DOHH2 (cell line): ENCODE measurements around the gene CD3D.
A peak's percentile ranks its signal among the peaks of the same experiment; 100 is the strongest.

Experiments used
- H3F3A ChIP-seq: fragments of 200-600 bp; sonication (generic), shearing (Covaris generic); 2 replicates; pipeline ENCODE4 v1.6.0; 2016; ENCODE audit warnings: antibody characterized with exemption, mild to moderate bottlenecking; ENCODE audit not compliant: control insufficient read depth, insufficient read depth
- H3K27ac ChIP-seq: fragments of 200-600 bp; sonication (generic); 2 replicates; pipeline ENCODE4 v1.5.1; 2014; ENCODE audit warnings: low read depth, mild to moderate bottlenecking, low read length, moderate library complexity
- H3K27me3 ChIP-seq: fragments of 200-600 bp; sonication (generic); 2 replicates; pipeline ENCODE4 v1.6.1; 2014; ENCODE audit warnings: mild to moderate bottlenecking, low read length, mixed read lengths; ENCODE audit not compliant: control insufficient read depth
- H3K36me3 ChIP-seq: fragments of 200-600 bp; sonication (generic); 2 replicates; pipeline ENCODE4 v1.6.1; 2014; ENCODE audit warnings: mild to moderate bottlenecking, low read length, moderate library complexity, mixed read lengths; ENCODE audit not compliant: control insufficient read depth
- H3K4me1 ChIP-seq: fragments of 200-600 bp; sonication (generic); 2 replicates; pipeline ENCODE4 v1.6.1; 2014; ENCODE audit warnings: mild to moderate bottlenecking, low read length, mixed read lengths; ENCODE audit not compliant: control insufficient read depth
- H3K4me2 ChIP-seq: fragments of 200-600 bp; sonication (generic); 2 replicates; pipeline ENCODE4 v1.6.0; 2014; ENCODE audit warnings: mild to moderate bottlenecking, low read length, moderate library complexity
- H3K4me3 ChIP-seq: fragments of 200-600 bp; sonication (generic); 2 replicates; pipeline ENCODE4 v1.5.1; 2014; ENCODE audit warnings: mild to moderate bottlenecking, low read length, mixed read lengths
- H3K79me2 ChIP-seq: fragments of 200-600 bp; sonication (generic); 2 replicates; pipeline ENCODE4 v1.6.1; 2014; ENCODE audit warnings: mild to moderate bottlenecking, low read length, mixed read lengths; ENCODE audit not compliant: control insufficient read depth
- H3K9me2 ChIP-seq: fragments of 200-600 bp; sonication (generic); replicated peaks from 2 replicates; pipeline ENCODE4 v1.6.1; 2014; ENCODE audit warnings: mild to moderate bottlenecking, low read length, mixed read lengths; ENCODE audit not compliant: control insufficient read depth
- H3K9me3 ChIP-seq: fragments of 200-600 bp; sonication (generic); 2 replicates; pipeline ENCODE4 v1.6.1; 2014; ENCODE audit warnings: antibody characterized with exemption, low read length, mixed read lengths; ENCODE audit not compliant: control insufficient read depth, insufficient read depth
- H4K20me1 ChIP-seq: fragments of 200-600 bp; sonication (generic); 2 replicates; pipeline ENCODE4 v1.6.0; 2014; ENCODE audit warnings: low read depth, mild to moderate bottlenecking, antibody characterized with exemption, low read length, moderate library complexity; ENCODE audit not compliant: control insufficient read depth, insufficient read depth
- CTCF ChIP-seq: fragments of 200-600 bp; sonication (generic); IDR thresholded peaks from one replicate; pipeline ENCODE4 v1.5.1; 2014; ENCODE audit warnings: antibody characterized with exemption, mild to moderate bottlenecking, low read depth, low read length; ENCODE audit not compliant: poor library complexity, severe bottlenecking
- EZH2phosphoT487 ChIP-seq: fragments of 200-600 bp; sonication (generic); IDR thresholded peaks from 2 replicates; pipeline ENCODE4 v1.6.1; 2017; ENCODE audit warnings: borderline replicate concordance, mild to moderate bottlenecking, antibody characterized with exemption, low read length, moderate library complexity, mixed read lengths

CD3D gene

DNA sequence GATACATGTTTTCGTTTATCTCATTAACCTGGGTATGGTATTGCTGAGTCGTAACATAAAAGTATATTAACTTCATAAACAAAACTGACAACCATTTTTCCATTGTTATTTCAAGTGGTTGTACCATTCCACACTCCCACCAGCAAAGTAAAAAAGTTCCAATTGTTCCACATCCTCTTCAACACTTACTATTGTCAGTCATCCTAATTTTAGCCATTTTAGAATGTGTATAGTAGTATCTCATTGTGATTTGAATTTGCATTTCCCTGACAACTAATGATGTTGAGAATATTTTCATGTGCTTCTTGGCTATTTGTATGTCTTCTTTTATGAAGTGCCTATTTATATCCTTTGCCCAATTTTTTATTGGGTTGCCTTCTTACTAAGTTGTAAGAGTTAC is 48.5 kb downstream of the CD3D start:
- Histone ChIP-seq H3K36me3 (no peaks in the 10 kb centered on the region), H3K4me3 (no peak overlapping the region), H4K20me1 (no peaks in the 10 kb centered on the region), H3K79me2 (no peaks in the 10 kb centered on the region), H3K4me2 (no peak overlapping the region; the same call in 1 of the 2 replicates), H3K9me3 (no peaks in the 10 kb centered on the region), H3K27me3 (no peaks in the 10 kb centered on the region), H3K27ac (no peak overlapping the region), H3F3A (no peaks in the 10 kb centered on the region; the same call in 1 of the 2 replicates), H3K9me2 (no peaks in the 10 kb centered on the region), H3K4me1 (peaks cover 24% of the 10 kb centered on the region)
- TF ChIP-seq EZH2phosphoT487: no peak

GRCh38 chr11:118291477-118292135 is 50.9 kb downstream of the CD3D start:
- no peaks in the 10 kb centered on the region for H4K20me1 ChIP-seq
- H3F3A ChIP-seq: no peaks in the 10 kb centered on the region; the same call in 1 of the 2 replicates
- no peak overlapping the region for H3K4me2 ChIP-seq
- no peaks in the 10 kb centered on the region for H3K36me3 ChIP-seq
- H3K9me2 ChIP-seq: no peaks in the 10 kb centered on the region
- H3K4me1 ChIP-seq: peaks cover 30% of the 10 kb centered on the region
- no peaks in the 10 kb centered on the region for H3K9me3 ChIP-seq
- no peak overlapping the region for H3K27ac ChIP-seq
- TF ChIP-seq CTCF (no peak), EZH2phosphoT487 (no peak)
- no peaks in the 10 kb centered on the region for H3K27me3 ChIP-seq
- H3K4me3 ChIP-seq: no peak overlapping the region
- H3K79me2 ChIP-seq: no peaks in the 10 kb centered on the region

DNA sequence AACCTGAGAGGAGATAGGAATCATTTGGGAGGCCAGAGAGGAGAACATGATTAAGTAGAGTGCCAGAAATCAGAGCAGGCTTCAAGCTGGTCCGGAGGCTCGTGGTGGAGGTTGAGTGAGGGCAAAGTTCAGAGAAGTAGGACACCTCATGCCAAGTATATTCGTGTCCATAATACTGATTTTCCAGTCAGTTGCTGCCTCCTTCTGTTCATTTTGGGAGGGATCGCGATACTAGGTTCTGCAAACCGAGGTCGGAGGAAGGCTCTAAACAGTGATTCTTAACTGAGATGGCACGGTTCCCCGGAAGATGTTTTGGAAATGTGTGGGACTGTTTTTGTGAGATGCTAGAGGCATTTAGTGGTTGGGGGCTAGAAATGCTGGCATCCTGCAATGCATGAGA is 51.6 kb downstream of the CD3D start:
- Histone ChIP-seq H3F3A (no peaks in the 10 kb centered on the region; the same call in 1 of the 2 replicates), H4K20me1 (no peaks in the 10 kb centered on the region), H3K27ac (no peak overlapping the region), H3K4me2 (no peak overlapping the region), H3K79me2 (no peaks in the 10 kb centered on the region), H3K27me3 (no peaks in the 10 kb centered on the region), H3K9me3 (no peaks in the 10 kb centered on the region), H3K4me1 (peaks cover 30% of the 10 kb centered on the region), H3K9me2 (no peaks in the 10 kb centered on the region), H3K4me3 (no peak overlapping the region), H3K36me3 (no peaks in the 10 kb centered on the region)
- peak; percentile 52 for TF ChIP-seq CTCF
- no peak for TF ChIP-seq EZH2phosphoT487

DNA sequence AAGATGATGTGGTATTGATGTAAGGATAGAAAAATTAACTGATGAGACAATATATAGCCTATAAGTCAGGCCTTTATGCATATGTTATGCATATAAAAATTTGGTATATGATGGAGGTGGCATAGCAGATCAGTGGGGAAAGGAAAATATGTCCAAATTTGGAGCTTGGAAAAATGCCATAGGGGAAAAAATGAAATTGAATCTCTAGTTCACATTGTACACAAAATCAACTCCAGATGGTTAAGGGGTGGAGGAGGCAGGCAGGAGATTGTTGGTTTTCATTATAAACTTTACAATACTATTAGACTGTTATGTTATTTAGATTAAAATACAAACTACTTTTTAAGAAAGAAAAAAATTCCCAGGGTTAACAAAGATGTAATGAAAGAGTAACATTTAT is 53.1 kb downstream of the CD3D start:
- H3K4me2 ChIP-seq: no peak overlapping the region
- H4K20me1 ChIP-seq: no peaks in the 10 kb centered on the region
- no peaks in the 10 kb centered on the region for H3K9me3 ChIP-seq
- no peaks in the 10 kb centered on the region for H3K9me2 ChIP-seq
- no peaks in the 10 kb centered on the region for H3K36me3 ChIP-seq
- no peak overlapping the region for H3K4me3 ChIP-seq
- no peaks in the 10 kb centered on the region; the same call in 1 of the 2 replicates for H3F3A ChIP-seq
- no peaks in the 10 kb centered on the region for H3K79me2 ChIP-seq
- H3K27ac ChIP-seq: no peak overlapping the region
- no peaks in the 10 kb centered on the region for H3K27me3 ChIP-seq
- peaks cover 17% of the 10 kb centered on the region for H3K4me1 ChIP-seq
- TF ChIP-seq EZH2phosphoT487: no peak
- no peak for TF ChIP-seq CTCF
